Endodermal cell (in vitro differentiated cells): ENCODE data around the gene TLE4. TPM values are rescaled to one million over a fixed set of nuclear protein-coding genes. Genes with fewer than 3 reads are reported as not detected.

ENCODE experiments used
- DNase-seq: peaks from one replicate; pipeline ENCODE4 v3.0.0-alpha.2; 2017
- H3K27ac ChIP-seq: 2 replicates; pipeline ENCODE4 v1.5.1; 2013; ENCODE audit warnings: mild to moderate bottlenecking, low read depth, low read length, moderate library complexity
- H3K27me3 ChIP-seq: 2 replicates; pipeline ENCODE4 v1.6.1; 2013; ENCODE audit warnings: mild to moderate bottlenecking, low read length, moderate library complexity; ENCODE audit not compliant: insufficient read depth, control insufficient read depth, poor library complexity, severe bottlenecking
- H3K36me3 ChIP-seq: 2 replicates; pipeline ENCODE4 v1.7.0; 2013; ENCODE audit warnings: mild to moderate bottlenecking, low read length, moderate library complexity; ENCODE audit not compliant: control insufficient read depth, insufficient read depth
- H3K4me1 ChIP-seq: one replicate; pipeline ENCODE4 v1.7.0; 2013; ENCODE audit warnings: low read length; ENCODE audit not compliant: control insufficient read depth, insufficient read depth
- H3K4me3 ChIP-seq: 2 replicates; pipeline ENCODE4 v1.5.1; 2013; ENCODE audit warnings: mild to moderate bottlenecking, low read length, moderate library complexity
- H3K9ac ChIP-seq: 2 replicates; pipeline ENCODE4 v1.6.1; 2013; ENCODE audit warnings: mild to moderate bottlenecking, low read length, moderate library complexity; ENCODE audit not compliant: poor library complexity, severe bottlenecking; ENCODE audit errors: extremely low read depth
- H3K9me3 ChIP-seq: 2 replicates; pipeline ENCODE4 v1.6.1; 2013; ENCODE audit warnings: mild to moderate bottlenecking, low read length, moderate library complexity; ENCODE audit not compliant: control insufficient read depth
- H3K27ac Mint-ChIP-seq: 2 replicates; pipeline ENCODE4 v1.8.0; 2020; ENCODE audit warnings: mixed read lengths
- H3K27me3 Mint-ChIP-seq: 2 replicates; pipeline ENCODE4 v1.8.0; 2021; ENCODE audit warnings: mild to moderate bottlenecking, mixed read lengths; ENCODE audit not compliant: insufficient read depth
- H3K36me3 Mint-ChIP-seq: 2 replicates; pipeline ENCODE4 v1.8.0; 2020; ENCODE audit warnings: low read depth, mixed read lengths
- H3K4me1 Mint-ChIP-seq: 2 replicates; pipeline ENCODE4 v1.8.0; 2020; ENCODE audit warnings: mixed read lengths
- H3K4me3 Mint-ChIP-seq: 2 replicates; pipeline ENCODE4 v1.8.0; 2020; ENCODE audit warnings: mild to moderate bottlenecking, moderate library complexity, mixed read lengths
- H3K9me3 Mint-ChIP-seq: 2 replicates; pipeline ENCODE4 v1.8.0; 2020; ENCODE audit warnings: mild to moderate bottlenecking, mixed read lengths
- WGBS, 2 experiments: methylation state at CpG; one replicate each; pipeline versions ENCODE4 v1.1.5 to v1.1.7; 2013; ENCODE audit warnings: missing lambda C conversion rate in 2 of 2, mixed read lengths in 1 of 2; ENCODE audit not compliant: insufficient coverage in 1 of 2, insufficient read length in 1 of 2; 5-methylcytosine and 5-hydroxymethylcytosine counted together
- total RNA-seq, 2 donors: library from RNA; stranded (reverse); fragmentation: NEBNext Ultra II Directional in 1 of 2; extraction: Animal tissue kit (Norgen Biotek cat#: 25700) in 1 of 2; gene quantifications; 2 replicates in 1 of 2; 3 replicates in 1 of 2; pipeline ENCODE4 v1.2.1, GENCODE V29; 2021
- TF ChIP-seq, protein P1 (sequence below): fragments of 200-600 bp; sonication (generic); conservative IDR thresholded peaks from 2 replicates; pipeline ENCODE4 v1.5.0; 2021; ENCODE audit warnings: antibody characterized with exemption, mild to moderate bottlenecking

Gene TLE4
- total RNA-seq, 2 donors from 2014 or later: 16.7 to 25.5 TPM

DNA sequence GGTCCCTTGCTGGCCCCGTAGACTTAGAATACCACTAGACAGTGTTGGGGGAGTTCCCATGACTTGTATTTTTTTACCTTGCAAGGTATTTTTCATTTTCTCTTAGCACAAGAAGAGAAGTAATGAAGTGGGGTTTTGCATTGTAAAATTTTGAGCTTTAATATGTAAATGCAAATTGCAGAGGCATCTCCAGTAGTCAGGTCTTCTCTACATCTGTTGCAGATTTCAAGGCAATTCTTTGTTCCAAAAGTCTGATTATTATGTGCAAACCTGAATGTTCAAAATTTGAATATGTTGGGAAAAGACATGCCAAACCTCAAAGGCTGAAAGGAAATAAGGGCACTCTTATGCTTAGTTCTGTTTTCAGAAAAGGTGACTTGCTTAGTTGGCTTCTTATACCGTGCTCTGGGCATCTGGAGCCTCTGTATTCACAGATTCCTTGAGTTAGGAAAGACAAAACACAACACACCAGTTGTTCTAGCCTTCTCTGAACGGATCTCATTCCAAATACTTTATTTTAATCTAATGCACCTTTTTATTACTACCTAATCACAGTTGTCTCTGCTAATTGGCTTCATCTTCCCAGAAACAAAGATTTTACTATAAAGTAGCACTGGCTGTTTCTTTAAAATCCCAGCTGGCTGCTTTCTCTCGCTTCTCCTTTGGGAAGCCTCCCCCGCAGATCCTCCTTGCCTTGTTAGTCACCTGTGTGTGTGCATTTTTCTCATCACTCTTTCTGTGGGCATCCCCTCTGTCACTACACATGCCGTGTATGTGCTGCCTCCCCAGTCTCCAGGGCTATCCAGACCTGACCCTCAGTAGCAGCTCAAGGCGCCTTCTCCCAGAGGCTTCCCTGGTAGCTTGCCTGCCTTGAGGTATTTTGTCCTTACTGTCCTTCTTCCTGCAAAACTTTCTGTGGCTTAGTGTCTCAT is 138.2 kb downstream of the TLE4 start:
- H3K36me3 Mint-ChIP-seq: peaks cover 30% of the 10 kb centered on the region
- WGBS, 2 experiments: 88 to 90% methylated on average over 7 of the region's 7 CpGs

DNA sequence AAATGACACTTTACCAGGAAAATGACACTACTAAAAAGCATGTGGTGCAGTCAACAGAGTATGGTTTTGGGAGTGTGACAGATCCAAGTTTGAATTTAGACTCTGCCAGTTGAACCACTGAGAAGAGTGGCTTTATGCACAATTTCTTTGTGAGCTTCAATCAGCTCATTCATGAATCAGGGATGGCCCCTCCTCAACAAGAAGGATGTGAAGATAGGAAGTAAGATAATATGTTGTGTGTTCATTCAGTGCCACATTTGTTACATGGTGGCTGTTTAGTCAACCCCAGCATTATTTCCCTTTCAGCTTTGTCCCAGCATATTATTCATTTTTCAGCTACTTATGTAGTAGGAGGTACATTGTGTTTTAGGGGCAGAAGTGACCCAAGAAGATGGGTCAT is 140.1 kb downstream of the TLE4 start:
- H3K9me3 Mint-ChIP-seq: no peaks in the 10 kb centered on the region
- no peak overlapping the region for H3K4me3 Mint-ChIP-seq
- no peak for DNase-seq
- Histone ChIP-seq H3K27me3 (no peaks in the 10 kb centered on the region), H3K4me1 (no peaks in the 10 kb centered on the region), H3K9ac (no peak overlapping the region), H3K36me3 (peaks cover 10% of the 10 kb centered on the region), H3K4me3 (no peak overlapping the region), H3K27ac (no peak overlapping the region), H3K9me3 (no peaks in the 10 kb centered on the region)
- H3K4me1 Mint-ChIP-seq: no peaks in the 10 kb centered on the region
- H3K36me3 Mint-ChIP-seq: peaks cover 18% of the 10 kb centered on the region
- no peaks in the 10 kb centered on the region for H3K27me3 Mint-ChIP-seq
- TF ChIP-seq, protein P1, sequence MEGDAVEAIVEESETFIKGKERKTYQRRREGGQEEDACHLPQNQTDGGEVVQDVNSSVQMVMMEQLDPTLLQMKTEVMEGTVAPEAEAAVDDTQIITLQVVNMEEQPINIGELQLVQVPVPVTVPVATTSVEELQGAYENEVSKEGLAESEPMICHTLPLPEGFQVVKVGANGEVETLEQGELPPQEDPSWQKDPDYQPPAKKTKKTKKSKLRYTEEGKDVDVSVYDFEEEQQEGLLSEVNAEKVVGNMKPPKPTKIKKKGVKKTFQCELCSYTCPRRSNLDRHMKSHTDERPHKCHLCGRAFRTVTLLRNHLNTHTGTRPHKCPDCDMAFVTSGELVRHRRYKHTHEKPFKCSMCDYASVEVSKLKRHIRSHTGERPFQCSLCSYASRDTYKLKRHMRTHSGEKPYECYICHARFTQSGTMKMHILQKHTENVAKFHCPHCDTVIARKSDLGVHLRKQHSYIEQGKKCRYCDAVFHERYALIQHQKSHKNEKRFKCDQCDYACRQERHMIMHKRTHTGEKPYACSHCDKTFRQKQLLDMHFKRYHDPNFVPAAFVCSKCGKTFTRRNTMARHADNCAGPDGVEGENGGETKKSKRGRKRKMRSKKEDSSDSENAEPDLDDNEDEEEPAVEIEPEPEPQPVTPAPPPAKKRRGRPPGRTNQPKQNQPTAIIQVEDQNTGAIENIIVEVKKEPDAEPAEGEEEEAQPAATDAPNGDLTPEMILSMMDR: no peak
- H3K27ac Mint-ChIP-seq: no peak overlapping the region

More for the DNA sequence above, 138.2 kb downstream of the TLE4 start:
- no peak overlapping the region for H3K27ac ChIP-seq
- no peaks in the 10 kb centered on the region for H3K9me3 ChIP-seq
- DNase-seq: no peak
- H3K36me3 ChIP-seq: peaks cover 21% of the 10 kb centered on the region
- no peaks in the 10 kb centered on the region for H3K27me3 Mint-ChIP-seq
- H3K9ac ChIP-seq: no peak overlapping the region
- H3K9me3 Mint-ChIP-seq: no peaks in the 10 kb centered on the region
- H3K4me1 ChIP-seq: no peaks in the 10 kb centered on the region
- no peak overlapping the region for H3K27ac Mint-ChIP-seq
- TF ChIP-seq, protein P1: no peak
- H3K4me1 Mint-ChIP-seq: no peaks in the 10 kb centered on the region
- H3K27me3 ChIP-seq: no peaks in the 10 kb centered on the region
- H3K4me3 Mint-ChIP-seq: no peak overlapping the region
- no peak overlapping the region for H3K4me3 ChIP-seq

DNA sequence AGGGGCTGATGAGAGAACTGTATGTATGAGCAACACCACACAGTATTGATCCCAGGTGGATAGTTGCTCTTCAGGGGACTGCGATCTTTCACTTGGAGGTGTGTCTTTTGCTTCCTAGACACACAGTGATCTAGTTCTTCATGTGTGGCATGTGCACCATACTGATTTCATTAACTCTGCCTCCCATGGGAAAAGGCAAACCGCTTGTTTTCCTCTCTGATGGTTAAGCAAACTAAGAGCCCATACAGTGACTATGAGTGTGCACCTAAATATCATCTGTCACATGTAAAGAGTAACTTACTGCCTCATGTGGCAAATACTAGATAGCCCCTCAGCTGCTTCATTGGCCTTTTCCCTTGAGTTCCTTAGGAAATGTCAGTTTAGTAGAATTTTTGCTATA is 147.3 kb downstream of the TLE4 start:
- Mint-ChIP-seq H3K27me3 (no peaks in the 10 kb centered on the region), H3K36me3 (peaks cover 22% of the 10 kb centered on the region), H3K4me3 (no peak overlapping the region), H3K4me1 (no peaks in the 10 kb centered on the region), H3K9me3 (no peaks in the 10 kb centered on the region), H3K27ac (no peak overlapping the region)
- Histone ChIP-seq H3K27ac (no peak overlapping the region), H3K9me3 (no peaks in the 10 kb centered on the region), H3K4me3 (no peak overlapping the region), H3K9ac (no peak overlapping the region), H3K36me3 (peaks cover 45% of the 10 kb centered on the region), H3K27me3 (no peaks in the 10 kb centered on the region), H3K4me1 (no peaks in the 10 kb centered on the region)
- no peak for DNase-seq
- 90 to 99% methylated on average over 2 of the region's 2 CpGs for WGBS, 2 experiments
- TF ChIP-seq, protein P1: no peak
